Parathyroid adenoma (tissue), 2 donors: ENCODE measurements around the gene STK24.
"Not testable (repeated sequence)": the region's sequence is repeated elsewhere in the genome, so short reads cannot be mapped to it uniquely, and the experiment has no call there.

ENCODE experiments used
- H2AFZ ChIP-seq: fragments of 300-600 bp; sonication (generic); one replicate; pipeline ENCODE4 v1.7.0; 2017; ENCODE audit warnings: antibody characterized with exemption, mild to moderate bottlenecking
- H3K27ac ChIP-seq: fragments of 300-600 bp; sonication (generic); one replicate; pipeline ENCODE4 v1.7.0; 2017
- H3K27me3 ChIP-seq: fragments of 300-600 bp; sonication (generic); one replicate; pipeline ENCODE4 v1.7.0; 2017; ENCODE audit warnings: low read length; ENCODE audit not compliant: control insufficient read depth, insufficient read depth
- H3K36me3 ChIP-seq: fragments of 300-600 bp; sonication (generic); one replicate; pipeline ENCODE4 v1.7.0; 2017; ENCODE audit warnings: low read length; ENCODE audit not compliant: control insufficient read depth, insufficient read depth
- H3K4me1 ChIP-seq: fragments of 300-600 bp; sonication (generic); one replicate; pipeline ENCODE4 v1.7.0; 2017; ENCODE audit warnings: control low read depth
- H3K4me2 ChIP-seq: fragments of 300-600 bp; sonication (generic); one replicate; pipeline ENCODE4 v1.7.0; 2017; ENCODE audit warnings: low read length
- H3K4me3 ChIP-seq: fragments of 300-600 bp; sonication (generic); one replicate; pipeline ENCODE4 v1.7.0; 2017; ENCODE audit warnings: low read depth, low read length
- H3K79me2 ChIP-seq: fragments of 300-600 bp; sonication (generic); one replicate; pipeline ENCODE4 v1.7.0; 2017; ENCODE audit warnings: control low read depth
- H3K9ac ChIP-seq: fragments of 300-600 bp; sonication (generic); one replicate; pipeline ENCODE4 v1.7.0; 2017; ENCODE audit warnings: mild to moderate bottlenecking
- H3K9me3 ChIP-seq: fragments of 300-600 bp; sonication (generic); one replicate; pipeline ENCODE4 v1.7.0; 2017; ENCODE audit warnings: low read length; ENCODE audit not compliant: control insufficient read depth
- TF ChIP-seq, protein P1 (sequence below): fragments of 300-600 bp; sonication (generic); IDR thresholded peaks from one replicate; pipeline ENCODE4 v1.7.0; 2017; ENCODE audit warnings: antibody characterized with exemption, mild to moderate bottlenecking
- donor health status: primary hyperparathyroidism.

Gene STK24

DNA sequence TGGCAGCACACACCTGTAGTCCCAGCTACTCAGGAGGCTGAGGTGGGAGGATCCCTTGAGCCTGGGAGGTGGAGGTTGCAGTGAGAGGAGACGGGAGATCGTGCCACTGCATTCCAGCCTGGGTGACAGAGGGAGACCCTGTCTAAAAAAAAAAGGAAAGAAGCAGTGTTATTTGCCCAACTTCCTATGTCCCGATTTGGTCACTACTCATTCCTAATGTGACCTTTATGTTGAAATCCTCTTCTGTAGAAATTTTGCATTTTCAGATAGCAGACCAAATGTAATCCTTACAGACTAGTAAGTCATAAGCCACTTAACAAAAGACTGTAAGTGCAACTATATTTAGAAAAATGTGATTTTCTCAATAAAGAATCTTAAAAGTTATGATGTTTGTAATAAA, 18.2 kb upstream of the STK24 start:
- TF ChIP-seq, protein P1, sequence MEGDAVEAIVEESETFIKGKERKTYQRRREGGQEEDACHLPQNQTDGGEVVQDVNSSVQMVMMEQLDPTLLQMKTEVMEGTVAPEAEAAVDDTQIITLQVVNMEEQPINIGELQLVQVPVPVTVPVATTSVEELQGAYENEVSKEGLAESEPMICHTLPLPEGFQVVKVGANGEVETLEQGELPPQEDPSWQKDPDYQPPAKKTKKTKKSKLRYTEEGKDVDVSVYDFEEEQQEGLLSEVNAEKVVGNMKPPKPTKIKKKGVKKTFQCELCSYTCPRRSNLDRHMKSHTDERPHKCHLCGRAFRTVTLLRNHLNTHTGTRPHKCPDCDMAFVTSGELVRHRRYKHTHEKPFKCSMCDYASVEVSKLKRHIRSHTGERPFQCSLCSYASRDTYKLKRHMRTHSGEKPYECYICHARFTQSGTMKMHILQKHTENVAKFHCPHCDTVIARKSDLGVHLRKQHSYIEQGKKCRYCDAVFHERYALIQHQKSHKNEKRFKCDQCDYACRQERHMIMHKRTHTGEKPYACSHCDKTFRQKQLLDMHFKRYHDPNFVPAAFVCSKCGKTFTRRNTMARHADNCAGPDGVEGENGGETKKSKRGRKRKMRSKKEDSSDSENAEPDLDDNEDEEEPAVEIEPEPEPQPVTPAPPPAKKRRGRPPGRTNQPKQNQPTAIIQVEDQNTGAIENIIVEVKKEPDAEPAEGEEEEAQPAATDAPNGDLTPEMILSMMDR, result no peak

DNA sequence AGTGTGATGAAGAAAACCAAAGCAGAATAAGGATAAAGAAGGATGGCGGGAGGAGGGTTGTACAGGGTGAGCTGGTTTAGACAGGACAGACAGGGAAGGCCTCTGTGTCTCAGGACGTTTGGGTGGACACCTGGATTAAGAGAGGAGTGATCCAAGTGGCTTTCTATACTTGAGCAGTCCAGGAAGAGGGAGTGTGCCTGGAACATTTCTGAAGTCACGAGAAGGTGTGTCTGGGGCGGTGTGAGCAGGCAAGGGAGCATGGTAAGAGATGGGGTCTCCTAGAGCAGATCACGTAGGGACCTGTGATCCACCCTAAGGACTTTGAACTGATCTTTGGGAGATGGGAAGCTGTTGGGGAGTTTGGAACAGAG, 15.4 kb upstream of the STK24 start:
- no peak overlapping the region for H3K4me2 ChIP-seq
- H3K79me2 ChIP-seq, result no peaks in the 10 kb centered on the region
- TF ChIP-seq, protein P1, result no peak
- H3K4me1 ChIP-seq, result no peaks in the 10 kb centered on the region
- H3K36me3 ChIP-seq, result no peaks in the 10 kb centered on the region
- no peak overlapping the region for H3K4me3 ChIP-seq
- no peaks in the 10 kb centered on the region for H3K9me3 ChIP-seq
- H2AFZ ChIP-seq, result no peak overlapping the region
- H3K27me3 ChIP-seq, result no peaks in the 10 kb centered on the region
- no peak overlapping the region for H3K9ac ChIP-seq
- no peak overlapping the region for H3K27ac ChIP-seq

More for the DNA sequence above, 18.2 kb upstream of the STK24 start:
- H2AFZ ChIP-seq, result no peak overlapping the region
- no peak overlapping the region for H3K4me3 ChIP-seq
- H3K27me3 ChIP-seq, result no peaks in the 10 kb centered on the region
- no peaks in the 10 kb centered on the region for H3K36me3 ChIP-seq
- H3K4me1 ChIP-seq, result no peaks in the 10 kb centered on the region
- no peak overlapping the region for H3K9ac ChIP-seq
- H3K27ac ChIP-seq, result no peak overlapping the region
- H3K4me2 ChIP-seq, result no peak overlapping the region
- H3K79me2 ChIP-seq, result no peaks in the 10 kb centered on the region
- H3K9me3 ChIP-seq, result no peaks in the 10 kb centered on the region

DNA sequence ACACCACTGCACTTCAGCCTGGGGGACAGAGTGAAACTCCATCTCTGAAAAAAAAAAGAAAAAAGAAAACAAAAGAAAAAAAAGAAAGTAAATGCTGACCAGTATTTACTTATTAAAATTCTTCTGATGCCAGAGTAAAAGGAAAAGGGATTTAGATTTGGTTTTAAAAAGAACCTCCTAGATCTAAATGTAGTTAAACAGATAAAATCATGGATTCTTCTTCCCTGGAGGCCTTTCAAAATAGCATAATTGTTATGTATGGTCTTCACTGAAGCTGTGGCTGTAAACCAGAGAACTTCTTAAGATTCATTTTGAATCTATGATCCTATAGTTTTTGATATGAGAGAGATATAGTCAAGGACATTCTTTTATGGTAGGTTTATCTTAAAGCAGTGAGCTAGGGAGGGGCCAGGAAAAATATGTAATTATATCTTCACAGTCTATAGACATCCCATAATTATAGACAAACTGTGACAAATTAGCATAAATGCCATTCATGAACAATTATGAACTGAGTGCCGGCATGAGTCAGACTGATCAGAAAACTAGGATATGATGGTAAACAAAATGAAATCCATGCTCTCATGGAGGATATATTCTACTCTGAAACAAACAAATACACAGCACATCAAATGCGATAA, 14.9 kb upstream of the STK24 start:
- no peak overlapping the region for H3K27ac ChIP-seq
- TF ChIP-seq, protein P1, result no peak

DNA sequence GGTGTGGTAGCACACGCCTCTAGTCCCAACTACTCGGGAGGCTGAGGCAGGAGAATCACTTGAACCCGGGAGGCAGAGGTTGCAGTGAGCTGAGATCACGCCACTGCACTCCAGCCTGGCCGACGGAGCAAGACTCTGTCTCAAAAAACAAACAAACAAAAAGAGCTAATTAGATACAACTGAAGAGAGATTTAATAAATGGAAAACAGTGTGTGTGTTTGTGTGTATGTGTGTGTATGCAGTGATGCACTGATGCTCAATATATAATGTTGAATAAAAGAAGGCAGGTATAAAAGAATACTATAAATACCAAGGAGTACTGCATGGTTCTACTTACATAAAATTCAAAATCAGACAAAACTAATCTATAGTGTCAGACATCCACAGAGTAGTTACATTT, 13.6 kb upstream of the STK24 start:
- H3K36me3 ChIP-seq, H2AFZ ChIP-seq, H3K4me1 ChIP-seq, H3K4me2 ChIP-seq, H3K4me3 ChIP-seq, H3K9ac ChIP-seq, H3K79me2 ChIP-seq, H3K9me3 ChIP-seq, H3K27ac ChIP-seq, H3K27me3 ChIP-seq: not testable (repeated sequence)

More for the DNA sequence above, 14.9 kb upstream of the STK24 start:
- Histone ChIP-seq H3K4me2 (no peak overlapping the region), H3K27me3 (no peaks in the 10 kb centered on the region), H3K9ac (no peak overlapping the region), H2AFZ (no peak overlapping the region), H3K9me3 (no peaks in the 10 kb centered on the region), H3K4me1 (no peaks in the 10 kb centered on the region), H3K36me3 (no peaks in the 10 kb centered on the region), H3K4me3 (no peak overlapping the region), H3K79me2 (no peaks in the 10 kb centered on the region)

DNA sequence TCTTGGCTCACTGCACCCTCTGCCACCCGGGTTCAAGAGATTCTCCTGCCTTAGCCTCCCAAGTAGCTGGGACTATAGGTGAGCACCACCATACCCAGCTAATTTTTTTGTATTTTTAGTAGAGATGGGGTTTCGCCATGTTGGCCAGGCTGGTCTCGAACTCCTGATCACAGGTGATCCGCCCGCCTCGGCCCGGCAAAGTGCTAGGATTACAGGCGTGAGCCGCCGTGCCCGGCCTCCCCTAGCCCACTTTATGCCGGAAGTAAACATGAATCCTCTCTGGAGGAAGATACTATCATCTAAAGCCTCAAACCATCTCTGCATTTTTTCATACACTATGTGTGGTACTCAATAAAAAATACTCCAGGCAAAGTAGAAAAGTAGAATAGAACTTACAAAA, 12.6 kb upstream of the STK24 start:
- H3K9ac ChIP-seq, H3K4me3 ChIP-seq, H2AFZ ChIP-seq, H3K79me2 ChIP-seq, H3K9me3 ChIP-seq, H3K27ac ChIP-seq, H3K4me2 ChIP-seq, H3K36me3 ChIP-seq, H3K27me3 ChIP-seq, H3K4me1 ChIP-seq: not testable (repeated sequence)
